HG03442 (cell line): Measurements from ENCODE around the gene ACVR1C.

Experiments
- ATAC-seq: cut with Tn5 transposase; IDR thresholded peaks from one replicate; pipeline ENCODE4 v1.9.1; 2021; ENCODE audit warnings: mild to moderate bottlenecking, moderate library complexity; ENCODE audit not compliant: unreplicated experiment

Gene ACVR1C

DNA sequence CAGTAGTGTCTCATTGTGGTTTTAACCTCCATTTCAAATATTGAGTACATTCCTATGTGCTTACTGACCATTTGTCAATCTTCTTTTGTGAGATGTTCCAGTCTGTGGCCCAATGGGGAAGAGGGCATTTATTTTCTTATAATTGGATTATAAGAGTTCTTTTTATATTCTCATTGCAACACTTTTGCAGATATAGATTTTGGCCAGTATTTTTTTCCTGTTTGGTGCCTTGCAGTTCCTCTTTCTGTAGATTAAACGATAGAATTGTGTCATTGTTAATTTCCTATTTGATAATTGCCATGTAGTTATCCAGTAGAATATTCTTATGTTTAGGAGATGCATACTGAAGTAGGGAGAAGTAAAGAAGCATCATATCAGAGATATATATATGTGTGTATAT lies 128.3 kb downstream of the ACVR1C start:
- ATAC-seq: no peak

DNA sequence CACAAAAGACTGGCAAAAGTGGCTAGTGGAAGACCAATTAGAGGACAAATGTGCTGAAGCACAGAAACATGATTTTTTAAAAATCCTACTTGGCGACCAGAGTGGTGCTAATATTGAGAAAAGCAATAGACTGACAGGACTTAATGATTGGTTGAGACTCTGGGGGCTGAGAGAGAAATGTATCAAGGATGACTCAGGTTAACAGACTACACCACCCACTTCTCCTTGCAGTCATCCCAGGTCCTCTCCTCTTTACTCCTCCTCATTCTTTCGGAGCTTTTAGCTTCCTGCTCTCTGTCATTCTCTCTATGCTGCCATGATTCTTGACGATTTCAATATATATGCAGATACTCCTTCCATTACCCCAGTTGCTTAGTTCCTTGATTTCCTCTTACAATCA lies 130.2 kb downstream of the ACVR1C start:
- no peak for ATAC-seq

DNA sequence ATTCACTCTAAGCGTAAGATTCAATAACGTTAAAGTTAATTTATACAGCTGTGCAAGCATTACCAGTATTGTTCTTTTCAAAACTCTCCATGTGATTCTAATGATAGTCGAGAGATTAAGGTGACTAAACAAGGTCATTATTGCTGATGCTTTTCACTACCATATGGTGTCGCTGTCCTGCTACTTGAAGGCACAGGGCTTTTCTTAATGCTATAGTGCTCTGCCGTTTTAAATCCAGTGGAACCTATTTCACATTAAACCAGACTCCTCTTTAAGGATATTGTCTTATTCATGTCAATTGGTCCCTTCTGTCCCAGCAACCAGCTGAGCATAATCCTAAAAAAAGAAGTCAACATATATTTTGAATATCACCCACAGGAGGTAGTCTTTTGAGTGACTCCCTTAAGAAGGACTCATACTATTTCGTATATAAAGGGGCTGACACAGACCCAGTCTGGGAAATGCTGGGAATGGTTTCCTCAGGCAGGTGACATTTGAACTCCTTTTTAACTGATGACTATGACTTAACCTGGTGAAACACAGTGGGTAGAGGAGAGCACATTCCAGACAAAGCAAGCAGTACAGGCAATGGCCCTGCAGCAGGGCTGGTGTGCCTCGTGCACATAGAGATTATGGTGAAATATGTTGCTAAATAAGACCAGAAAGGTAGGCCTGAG lies 130.9 kb downstream of the ACVR1C start:
- ATAC-seq: peak; percentile 96

DNA sequence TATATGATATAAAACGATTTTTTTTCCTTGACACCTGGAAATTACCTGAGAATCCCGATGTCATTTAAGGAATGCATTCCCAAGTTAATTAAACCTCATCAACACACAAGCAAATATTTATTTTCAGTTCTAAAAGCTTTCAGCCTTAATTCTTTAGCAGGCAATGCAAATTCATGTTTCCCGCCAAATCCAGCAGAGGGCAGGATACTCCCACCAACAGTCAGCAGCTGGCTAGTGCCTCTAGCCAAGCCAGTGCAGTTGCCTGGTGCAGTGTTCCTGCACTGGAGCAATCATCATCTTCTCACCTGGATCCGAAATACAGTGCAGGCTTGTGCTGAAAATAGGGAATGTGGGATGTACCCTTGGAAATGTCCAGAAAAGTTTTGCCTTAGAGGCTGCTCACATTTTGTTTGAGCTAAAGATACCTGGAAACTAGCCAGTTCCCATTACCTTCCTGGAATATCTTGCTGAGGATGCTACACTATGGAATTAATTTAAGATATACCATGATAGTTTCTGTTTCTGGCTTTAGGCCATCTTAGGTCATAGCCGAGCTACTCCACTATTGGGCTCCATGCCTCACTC lies 136.4 kb downstream of the ACVR1C start:
- ATAC-seq: peak; percentile 96

DNA sequence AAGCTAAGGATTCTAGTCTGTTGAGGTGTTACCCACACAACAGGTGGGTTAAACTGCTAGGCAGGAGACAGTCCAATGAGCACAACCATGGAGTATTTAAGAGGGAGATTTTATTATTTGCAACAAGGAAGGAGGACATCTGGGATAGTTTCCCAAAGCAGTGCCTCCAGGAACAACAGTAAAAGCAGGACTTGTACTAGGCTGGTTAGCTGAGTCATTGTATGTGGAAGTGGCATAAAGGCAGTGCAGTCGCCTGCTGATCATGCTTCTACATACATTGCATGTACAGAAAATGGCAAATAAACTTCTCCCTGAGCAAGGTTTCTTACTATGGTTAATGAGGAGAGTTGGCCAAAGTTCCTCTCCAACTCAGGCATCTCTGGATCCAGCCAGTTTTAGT lies 138.7 kb downstream of the ACVR1C start:
- no peak for ATAC-seq

DNA sequence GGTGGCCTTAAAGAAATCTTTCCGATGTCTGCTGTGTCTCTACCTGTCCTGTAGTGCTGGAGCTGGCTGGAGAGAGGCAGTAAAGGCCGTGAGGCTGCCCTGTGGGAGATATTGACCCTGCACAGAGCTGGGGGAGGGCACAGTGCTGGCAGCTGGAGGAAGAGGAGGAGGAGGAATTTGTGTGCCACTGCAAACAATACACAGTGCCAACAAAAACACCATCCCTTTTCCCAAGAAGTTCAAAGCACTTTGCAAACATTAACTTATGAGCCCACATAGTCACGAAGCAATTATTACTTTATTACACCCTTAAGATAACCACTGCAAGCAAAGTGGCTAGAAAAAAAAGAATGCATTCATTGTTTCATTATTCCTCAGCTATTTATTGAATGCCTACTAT lies 139.8 kb downstream of the ACVR1C start:
- no peak for ATAC-seq

DNA sequence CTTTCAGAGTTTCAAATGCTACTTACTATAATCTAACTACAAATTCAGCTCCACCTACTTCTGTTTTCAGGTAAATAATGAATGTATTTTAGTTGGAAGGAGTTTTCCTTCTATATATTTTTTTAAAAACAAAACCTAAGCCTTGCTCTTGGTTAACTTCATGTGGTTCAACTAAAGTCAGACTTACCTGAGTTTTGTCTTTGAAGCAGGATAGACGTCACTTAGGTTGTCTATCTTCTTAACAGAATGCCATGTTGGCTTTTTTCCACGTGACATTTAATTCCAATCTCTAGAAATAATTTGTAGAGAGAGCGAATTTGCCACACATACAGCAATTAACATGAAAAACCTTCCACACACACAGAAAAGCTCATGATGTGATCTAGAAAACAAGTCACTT lies 140.9 kb downstream of the ACVR1C start:
- ATAC-seq: no peak

DNA sequence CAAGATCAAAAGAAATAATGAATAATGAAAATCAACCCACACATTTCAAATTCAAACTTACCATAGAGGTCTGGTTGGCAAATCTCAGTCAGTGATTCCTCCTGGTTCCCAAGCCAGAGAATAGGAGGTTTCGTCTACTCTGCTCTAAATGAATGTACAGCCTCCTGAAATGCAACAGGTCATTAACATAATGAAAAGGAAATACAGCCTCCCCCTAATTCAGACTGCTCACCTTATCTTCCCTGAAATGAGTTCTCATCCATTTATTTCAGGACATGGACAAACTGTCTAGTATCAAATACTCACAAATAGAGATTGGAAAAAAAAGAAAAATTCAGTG lies 141.4 kb downstream of the ACVR1C start:
- no peak for ATAC-seq

DNA sequence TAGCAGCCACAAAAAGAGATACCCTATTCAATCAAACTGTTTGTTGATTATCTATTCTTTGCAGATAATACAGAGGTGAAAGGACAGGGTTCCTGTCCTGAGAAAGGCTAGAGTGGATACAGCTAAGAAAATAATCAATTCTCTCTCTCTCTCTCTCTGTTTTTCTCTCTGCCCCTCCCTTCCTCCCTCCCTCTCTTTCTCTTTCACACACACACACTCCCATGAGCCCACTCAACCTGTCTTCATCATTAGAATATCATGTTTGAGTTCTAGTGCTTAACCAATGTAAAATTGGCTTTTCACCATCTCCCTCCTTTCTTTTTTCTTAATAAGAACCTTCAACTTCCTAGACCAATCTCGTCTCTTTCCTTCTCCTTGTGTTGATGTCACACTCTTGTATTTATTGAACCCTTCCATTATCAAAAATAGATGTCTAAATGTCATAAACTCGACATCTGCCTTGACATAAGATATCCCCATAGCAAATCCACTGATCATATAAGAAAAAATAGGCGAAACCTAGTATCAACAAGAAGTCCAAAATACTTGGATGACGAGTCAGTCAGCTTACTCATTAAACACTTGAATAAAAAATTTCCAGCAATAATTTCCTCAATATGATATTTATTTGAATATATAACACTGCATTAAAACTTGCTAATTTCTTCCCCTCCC lies 141.9 kb downstream of the ACVR1C start:
- no peak for ATAC-seq

DNA sequence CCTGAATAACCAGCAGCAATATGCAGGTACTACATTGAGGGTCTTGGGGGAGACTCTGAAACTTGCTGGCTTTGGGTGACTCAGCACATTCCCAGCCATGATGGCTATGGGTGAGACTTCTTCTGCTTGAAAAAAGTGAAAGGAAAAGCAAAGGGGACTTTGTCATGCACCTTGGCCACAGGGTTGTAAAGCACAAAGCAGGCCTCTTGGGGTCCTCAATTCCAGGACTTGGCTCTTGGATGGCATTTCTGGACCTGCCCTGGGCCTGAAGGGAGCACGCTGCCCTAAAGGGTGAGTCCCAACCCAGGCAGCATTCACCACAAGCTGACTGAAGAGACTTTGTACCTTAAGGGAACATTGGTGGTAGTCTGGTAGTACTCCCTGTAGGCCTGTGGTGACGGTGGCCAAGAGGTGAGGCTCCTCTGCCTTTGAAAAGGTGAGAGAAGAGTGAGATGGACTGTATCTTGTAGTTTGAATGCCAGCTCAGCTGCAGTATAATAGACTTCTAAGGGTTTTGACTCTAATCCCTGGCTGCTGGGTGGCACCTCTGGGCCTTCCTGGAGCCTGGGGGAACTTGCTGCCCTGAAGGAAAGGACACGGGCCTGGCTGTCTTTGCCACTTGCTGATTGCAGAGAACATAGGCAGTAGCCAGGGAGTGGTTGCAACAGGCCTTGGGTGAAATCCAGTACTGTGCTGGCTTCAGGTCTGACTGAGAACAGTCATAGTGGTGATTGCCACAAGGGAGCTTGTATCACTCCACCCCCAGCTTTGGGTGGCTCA lies 148.3 kb downstream of the ACVR1C start:
- peak; percentile 93 for ATAC-seq

DNA sequence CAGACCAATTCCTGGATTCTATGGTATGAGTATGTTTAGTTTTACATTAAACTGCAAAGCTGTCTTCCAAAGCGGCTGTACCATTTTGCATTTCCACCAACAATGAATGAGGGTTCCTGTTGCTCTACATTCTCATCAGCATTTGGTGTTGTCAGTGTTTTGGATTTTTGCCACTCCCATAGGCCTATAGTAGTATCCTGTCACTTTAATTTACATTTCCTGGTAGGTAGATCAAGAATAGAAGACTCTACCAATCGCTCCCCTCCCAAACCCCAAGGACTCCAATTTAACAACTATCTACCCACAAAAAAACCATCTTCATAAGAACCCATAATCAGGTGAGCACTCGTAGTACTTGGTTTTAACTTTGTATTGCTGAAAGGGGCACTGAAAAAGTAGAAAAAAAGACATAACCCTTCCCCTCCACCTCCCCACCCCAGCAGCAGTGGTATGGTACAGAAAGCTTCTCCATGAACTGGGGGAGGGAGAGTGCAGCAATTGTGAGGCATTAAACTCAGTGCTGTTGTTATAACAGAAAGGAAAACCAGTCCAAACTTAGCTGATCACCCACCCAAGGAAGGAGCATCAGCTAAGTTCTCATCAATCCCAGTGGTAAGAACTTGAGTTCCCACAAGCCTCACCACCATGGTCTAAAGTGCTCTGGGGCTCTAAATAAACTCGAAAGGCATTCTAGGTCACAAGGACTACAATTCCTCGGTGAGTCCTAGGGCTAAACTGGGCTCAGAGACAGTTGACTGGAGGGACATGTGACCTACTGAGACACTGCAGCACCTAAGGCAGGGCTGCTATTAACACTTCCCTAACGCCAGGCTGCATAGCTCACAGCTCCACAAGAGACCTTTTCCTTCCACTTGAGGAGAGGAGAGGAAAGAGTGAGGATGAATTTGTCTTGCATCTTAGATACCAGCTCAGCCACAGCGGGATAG lies 149.3 kb downstream of the ACVR1C start:
- ATAC-seq: peak; percentile 36

DNA sequence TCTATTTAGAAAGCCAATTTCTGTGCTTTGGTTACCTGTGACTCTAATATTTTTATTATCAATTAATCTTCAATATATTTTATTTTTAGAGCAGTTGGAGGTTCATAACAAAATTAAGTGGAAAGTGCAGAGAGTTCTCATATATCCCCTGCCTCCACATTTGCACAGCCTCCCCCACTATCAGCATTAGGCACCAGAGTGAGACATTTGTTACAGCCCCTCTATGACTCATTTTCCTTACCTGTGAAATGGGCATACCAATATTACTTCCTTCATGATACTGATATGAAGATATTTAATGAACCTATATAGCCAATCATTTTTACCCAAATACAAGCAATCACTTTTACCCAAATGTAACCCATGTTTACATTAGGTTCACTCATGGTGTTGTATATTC lies 150.7 kb downstream of the ACVR1C start:
- ATAC-seq: no peak

DNA sequence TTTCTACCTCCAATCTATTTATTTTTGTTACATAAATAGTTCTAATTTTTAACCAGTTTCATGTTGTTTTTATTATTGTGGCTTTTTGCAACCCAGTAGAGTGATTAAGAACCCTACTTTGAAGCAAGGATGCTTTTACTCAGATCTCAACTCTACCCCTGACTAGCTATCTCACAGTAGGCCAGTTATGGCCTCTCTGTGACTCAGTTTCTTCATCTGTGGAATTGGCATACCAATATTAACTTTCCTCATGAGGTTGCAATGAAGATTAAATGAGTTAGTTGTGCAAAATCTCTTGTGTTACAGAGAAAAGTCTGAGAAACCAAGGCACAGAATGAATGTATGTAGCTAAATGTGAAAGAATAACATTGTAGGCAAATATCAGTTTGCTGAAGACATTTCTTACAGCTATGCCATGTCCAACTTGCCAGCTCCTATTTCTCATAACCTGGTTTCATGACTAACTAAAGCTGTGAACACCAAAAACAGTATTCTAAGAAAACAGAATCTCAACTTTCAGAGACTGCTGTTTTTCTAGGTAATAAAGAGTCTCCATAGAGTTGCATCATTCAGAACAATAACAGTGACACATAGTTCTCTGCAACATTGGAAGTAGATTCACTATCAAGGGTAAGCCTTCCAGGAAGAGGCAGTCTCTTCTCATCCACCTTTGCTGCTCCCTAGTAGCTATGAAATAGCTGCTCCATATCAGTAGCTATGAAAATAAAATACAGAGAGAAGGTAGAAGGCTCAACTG lies 151.5 kb downstream of the ACVR1C start:
- ATAC-seq: no peak
